Omental fat pad (tissue), 4 donors: ENCODE measurements around the gene NLRP1. TPM values are rescaled to one million over a fixed set of nuclear protein-coding genes. Genes with fewer than 3 reads are reported as not detected.

Experiments
- ATAC-seq: fragments of 150-250 bp; one replicate; pipeline ENCODE4 v1.9.1; 2016; ENCODE audit warnings: mild to moderate bottlenecking, moderate library complexity; ENCODE audit not compliant: low FRiP score
- DNase-seq: peaks from one replicate; pipeline ENCODE4 v3.0.0-alpha.2; 2019; ENCODE audit warnings: low spot score
- total RNA-seq, 4 donors: library from RNA; depleted of rRNA; stranded (reverse); fragments of >200 nt; gene quantifications; one replicate each; pipeline ENCODE4 v1.1.0, GENCODE V29; 2016
- TF ChIP-seq, protein P1 (sequence below), 3 donors: fragments of 450-650 bp; IDR thresholded peaks; one replicate each; pipeline ENCODE4 v1.5.1; 2016 to 2017; ENCODE audit warnings: antibody characterized with exemption in 3 of 3, mild to moderate bottlenecking in 3 of 3, moderate library complexity in 2 of 3

NLRP1 gene
- total RNA-seq, 4 donors from 2014 or later: 26.1 to 88.3 (median 28.8) TPM

- no peak for DNase-seq
- no peak for ATAC-seq
- TF ChIP-seq, protein P1, sequence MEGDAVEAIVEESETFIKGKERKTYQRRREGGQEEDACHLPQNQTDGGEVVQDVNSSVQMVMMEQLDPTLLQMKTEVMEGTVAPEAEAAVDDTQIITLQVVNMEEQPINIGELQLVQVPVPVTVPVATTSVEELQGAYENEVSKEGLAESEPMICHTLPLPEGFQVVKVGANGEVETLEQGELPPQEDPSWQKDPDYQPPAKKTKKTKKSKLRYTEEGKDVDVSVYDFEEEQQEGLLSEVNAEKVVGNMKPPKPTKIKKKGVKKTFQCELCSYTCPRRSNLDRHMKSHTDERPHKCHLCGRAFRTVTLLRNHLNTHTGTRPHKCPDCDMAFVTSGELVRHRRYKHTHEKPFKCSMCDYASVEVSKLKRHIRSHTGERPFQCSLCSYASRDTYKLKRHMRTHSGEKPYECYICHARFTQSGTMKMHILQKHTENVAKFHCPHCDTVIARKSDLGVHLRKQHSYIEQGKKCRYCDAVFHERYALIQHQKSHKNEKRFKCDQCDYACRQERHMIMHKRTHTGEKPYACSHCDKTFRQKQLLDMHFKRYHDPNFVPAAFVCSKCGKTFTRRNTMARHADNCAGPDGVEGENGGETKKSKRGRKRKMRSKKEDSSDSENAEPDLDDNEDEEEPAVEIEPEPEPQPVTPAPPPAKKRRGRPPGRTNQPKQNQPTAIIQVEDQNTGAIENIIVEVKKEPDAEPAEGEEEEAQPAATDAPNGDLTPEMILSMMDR (IDR thresholded peaks at IDR 0.05): no peak
Observed at GRCh38 chr17:5509482-5509881, 74.8 kb downstream of the NLRP1 start.

- TF ChIP-seq, protein P1 (IDR thresholded peaks at IDR 0.05): no peak
- no peak for ATAC-seq
- no peak for DNase-seq
Observed at GRCh38 chr17:5508810-5509209, 75.5 kb downstream of the NLRP1 start.

DNA sequence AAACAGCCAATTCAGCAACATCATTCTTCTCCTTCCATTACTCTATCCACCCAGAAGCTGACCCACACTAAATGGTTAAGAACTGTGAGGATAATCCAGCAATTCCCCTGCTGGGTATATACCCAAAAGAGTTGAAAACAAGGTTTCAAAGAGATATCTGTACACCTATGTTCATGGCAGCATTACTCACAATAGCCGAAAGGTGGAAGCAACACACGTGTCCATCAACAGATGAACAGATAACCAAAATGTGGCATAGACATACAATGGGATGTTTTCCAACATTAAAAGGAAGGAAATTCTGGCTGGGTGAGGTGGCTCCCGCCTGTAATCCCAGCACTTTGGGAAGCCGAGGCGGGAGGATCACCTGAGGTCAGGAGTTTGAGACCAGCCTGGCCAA is 78.0 kb downstream of the NLRP1 start:
- ATAC-seq (no peak), DNase-seq (no peak)
- TF ChIP-seq, protein P1 (IDR thresholded peaks at IDR 0.05): no peak

DNA sequence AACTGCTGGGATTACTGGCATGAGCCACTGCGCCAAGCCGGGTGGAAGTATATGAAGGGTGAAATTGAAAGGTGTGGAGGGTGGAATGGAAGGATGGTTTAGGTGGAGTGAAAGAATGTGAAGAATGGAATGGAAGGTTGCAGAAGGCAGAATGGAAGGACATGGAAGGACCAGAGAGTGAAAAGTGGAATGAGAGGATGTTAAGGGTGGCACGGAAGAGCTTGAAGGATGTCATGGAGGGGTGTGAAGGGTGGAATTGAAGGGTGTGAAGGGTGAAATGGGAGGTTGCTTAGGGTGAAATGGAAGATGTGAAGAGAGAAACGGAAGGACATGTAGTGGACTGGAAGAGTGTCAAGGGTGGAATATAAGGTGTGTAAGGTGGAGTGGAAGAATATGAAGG is 81.8 kb downstream of the NLRP1 start:
- ATAC-seq (no peak), DNase-seq (no peak)
- TF ChIP-seq, protein P1 (IDR thresholded peaks at IDR 0.05): no peak

GRCh38 chr17:5501685-5502084 is 82.6 kb downstream of the NLRP1 start:
- TF ChIP-seq, protein P1 (IDR thresholded peaks at IDR 0.05): no peak
- DNase-seq (no peak), ATAC-seq (no peak)

DNA sequence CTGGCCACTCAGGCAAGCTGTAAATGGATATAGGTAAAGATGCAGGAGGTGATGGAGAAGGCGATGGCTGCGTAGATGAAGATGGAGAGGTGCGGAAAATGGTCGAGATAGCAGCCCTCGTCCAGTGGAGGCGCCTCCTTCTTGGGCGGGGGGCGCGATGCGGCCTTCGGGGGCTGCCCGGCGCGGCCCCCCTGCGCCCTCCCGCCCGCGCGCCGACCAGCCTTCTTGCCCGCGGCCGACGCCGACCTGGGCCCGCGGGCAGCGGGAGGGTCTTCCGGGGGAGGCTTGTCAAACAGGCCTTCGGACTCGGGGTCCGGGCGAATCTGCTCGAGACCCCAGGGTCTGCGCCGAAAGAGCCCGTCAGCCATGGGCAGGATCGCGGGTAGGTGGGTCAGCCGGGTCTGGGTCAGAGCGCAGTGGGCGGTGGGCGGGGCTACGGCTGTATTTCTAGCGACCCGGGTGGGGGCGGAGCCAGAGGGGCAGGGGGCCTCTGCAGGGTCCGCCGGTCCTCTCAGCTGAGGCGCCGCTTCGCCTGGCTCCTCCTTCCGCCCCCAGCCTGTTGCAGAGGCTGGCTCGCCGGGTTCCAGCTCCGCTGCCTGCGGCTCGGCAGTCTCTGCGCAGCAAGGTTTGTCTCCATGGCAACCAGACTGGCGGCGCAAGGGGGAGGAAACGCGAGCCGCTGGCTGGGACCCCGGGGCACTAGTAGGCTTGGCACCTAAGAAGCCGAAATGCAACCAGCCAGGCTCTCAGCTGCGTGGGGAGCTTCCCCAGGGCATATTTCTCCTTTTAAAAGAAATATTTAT is 83.5 kb downstream of the NLRP1 start:
- ATAC-seq (peak; percentile 96), DNase-seq (no peak)
- TF ChIP-seq, protein P1 (IDR thresholded peaks at IDR 0.05): no peak

DNA sequence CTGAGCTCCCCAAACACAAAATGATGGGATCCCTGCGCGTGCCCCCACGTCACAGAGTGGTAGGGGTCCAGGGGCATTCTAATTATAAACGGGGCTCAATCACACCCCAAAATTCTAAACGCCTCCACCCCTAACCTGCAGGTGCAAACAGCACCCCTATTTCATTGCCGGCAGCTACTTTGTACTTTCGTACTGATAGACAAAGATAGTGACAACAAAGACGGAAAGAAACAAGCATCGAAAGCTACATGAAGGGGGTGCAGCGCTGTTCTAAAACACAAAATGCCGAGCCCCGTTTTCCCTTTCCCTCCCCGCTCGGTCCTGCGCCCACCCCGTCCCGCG is 84.1 kb downstream of the NLRP1 start:
- ATAC-seq: no peak
- TF ChIP-seq, protein P1 (IDR thresholded peaks at IDR 0.05): no peak
- DNase-seq: no peak
